Mesendoderm (in vitro differentiated cells): ENCODE measurements around the gene TTC17.
A peak's percentile ranks its signal among the peaks of the same experiment; 100 is the strongest.

Experiments used
- DNase-seq: peaks from one replicate; pipeline ENCODE4 v3.0.0; 2013
- H2AK5ac ChIP-seq: 2 replicates; pipeline ENCODE4 v1.6.1; 2013; ENCODE audit warnings: low read length, inconsistent platforms
- H2BK120ac ChIP-seq: 2 replicates; pipeline ENCODE4 v1.6.1; 2013; ENCODE audit warnings: low read depth, mild to moderate bottlenecking, low read length, moderate library complexity, mixed read lengths
- H2BK15ac ChIP-seq: replicated peaks from 2 replicates; pipeline ENCODE4 v1.6.1; 2013; ENCODE audit warnings: low read depth, mild to moderate bottlenecking, moderate library complexity
- H2BK5ac ChIP-seq: 2 replicates; pipeline ENCODE4 v1.6.1; 2013; ENCODE audit warnings: low read length, inconsistent platforms
- H3K18ac ChIP-seq: 2 replicates; pipeline ENCODE4 v1.6.1; 2013; ENCODE audit warnings: mild to moderate bottlenecking, low read length, mixed read lengths
- H3K23ac ChIP-seq: one replicate; pipeline ENCODE4 v1.6.1; 2013; ENCODE audit warnings: low read length
- H3K27ac ChIP-seq: 2 replicates; pipeline ENCODE4 v1.5.1; 2013; ENCODE audit warnings: low read depth, mild to moderate bottlenecking, inconsistent platforms, low read length, moderate library complexity
- H3K27me3 ChIP-seq: 2 replicates; pipeline ENCODE4 v1.6.1; 2013; ENCODE audit warnings: low read length, control low read depth, mild to moderate bottlenecking, inconsistent platforms; ENCODE audit not compliant: insufficient read depth, poor library complexity
- H3K36me3 ChIP-seq: 2 replicates; pipeline ENCODE4 v1.6.1; 2013; ENCODE audit warnings: low read length, inconsistent platforms; ENCODE audit not compliant: control insufficient read depth, insufficient read depth
- H3K4ac ChIP-seq: one replicate; pipeline ENCODE4 v1.6.1; 2013; ENCODE audit warnings: low read depth, mild to moderate bottlenecking, low read length, moderate library complexity
- H3K4me1 ChIP-seq: 2 replicates; pipeline ENCODE4 v1.6.1; 2013; ENCODE audit warnings: low read depth, low read length, inconsistent platforms; ENCODE audit not compliant: control insufficient read depth
- H3K4me2 ChIP-seq: 2 replicates; pipeline ENCODE4 v1.6.1; 2013; ENCODE audit warnings: low read length
- H3K4me3 ChIP-seq: 2 replicates; pipeline ENCODE4 v1.5.1; 2013; ENCODE audit warnings: mild to moderate bottlenecking, low read length
- H3K56ac ChIP-seq: one replicate; pipeline ENCODE4 v1.6.1; 2013; ENCODE audit warnings: low read length
- H3K79me1 ChIP-seq: 2 replicates; pipeline ENCODE4 v1.6.1; 2013; ENCODE audit warnings: low read length, inconsistent platforms
- H3K79me2 ChIP-seq: 2 replicates; pipeline ENCODE4 v1.6.1; 2013; ENCODE audit warnings: mild to moderate bottlenecking, low read length; ENCODE audit not compliant: control insufficient read depth, insufficient read depth
- H3K9ac ChIP-seq: 2 replicates; pipeline ENCODE4 v1.6.1; 2013; ENCODE audit warnings: low read length, inconsistent platforms
- H4K5ac ChIP-seq: one replicate; pipeline ENCODE4 v1.6.1; 2013; ENCODE audit warnings: low read length
- H4K8ac ChIP-seq: one replicate; pipeline ENCODE4 v1.6.1; 2013; ENCODE audit warnings: low read depth, mild to moderate bottlenecking, control low read depth, low read length, moderate library complexity
- WGBS: extraction: QIAGEN DNeasy Blood & Tissue Kit; methylation state at CpG from one replicate; pipeline ENCODE4 v1.1.7; 2013; ENCODE audit warnings: low lambda C conversion rate, missing lambda C conversion rate; ENCODE audit not compliant: insufficient coverage; ENCODE audit errors: extremely low coverage; 5-methylcytosine and 5-hydroxymethylcytosine counted together

TTC17 gene

GRCh38 chr11:43440486-43440885, 81.8 kb downstream of the TTC17 start:
- H3K4me3 ChIP-seq = no peak overlapping the region
- H2AK5ac ChIP-seq = no peak overlapping the region
- H3K4me1 ChIP-seq = no peaks in the 10 kb centered on the region
- no peak for DNase-seq
- no peak overlapping the region for H2BK120ac ChIP-seq
- no peak overlapping the region for H2BK5ac ChIP-seq
- no peak overlapping the region for H4K8ac ChIP-seq
- no peak overlapping the region for H3K4me2 ChIP-seq
- no CpG with 5 or more reads among the region's 2 CpGs for WGBS
- no peaks in the 10 kb centered on the region for H3K79me2 ChIP-seq
- H3K4ac ChIP-seq = no peak overlapping the region
- H3K56ac ChIP-seq = no peak overlapping the region
- H4K5ac ChIP-seq = no peak overlapping the region
- no peak overlapping the region for H3K27ac ChIP-seq
- no peak overlapping the region for H3K18ac ChIP-seq
- no peak overlapping the region for H2BK15ac ChIP-seq
- H3K27me3 ChIP-seq = no peaks in the 10 kb centered on the region
- no peak overlapping the region for H3K9ac ChIP-seq
- H3K23ac ChIP-seq = no peak overlapping the region
- no peaks in the 10 kb centered on the region for H3K36me3 ChIP-seq
- H3K79me1 ChIP-seq = no peaks in the 10 kb centered on the region

- H3K79me1 ChIP-seq = no peaks in the 10 kb centered on the region
- no peak overlapping the region for H4K8ac ChIP-seq
- no peak overlapping the region for H3K4me2 ChIP-seq
- no peak overlapping the region for H3K18ac ChIP-seq
- no peak overlapping the region for H2BK120ac ChIP-seq
- no peak overlapping the region for H3K23ac ChIP-seq
- H3K9ac ChIP-seq = no peak overlapping the region
- no peak overlapping the region for H2AK5ac ChIP-seq
- H3K4me3 ChIP-seq = no peak overlapping the region
- H3K4ac ChIP-seq = no peak overlapping the region
- WGBS = no CpG with 5 or more reads among the region's 4 CpGs
- no peak overlapping the region for H3K27ac ChIP-seq
- no peak overlapping the region for H4K5ac ChIP-seq
- DNase-seq = no peak
- H3K56ac ChIP-seq = no peak overlapping the region
- no peak overlapping the region for H2BK15ac ChIP-seq
- no peaks in the 10 kb centered on the region for H3K36me3 ChIP-seq
- H3K4me1 ChIP-seq = no peaks in the 10 kb centered on the region
- no peak overlapping the region for H2BK5ac ChIP-seq
- no peaks in the 10 kb centered on the region for H3K79me2 ChIP-seq
- H3K27me3 ChIP-seq = no peaks in the 10 kb centered on the region
Observed at GRCh38 chr11:43443811-43444210, 85.1 kb downstream of the TTC17 start.

GRCh38 chr11:43447151-43447550, 88.4 kb downstream of the TTC17 start:
- Histone ChIP-seq H3K4me1 (no peaks in the 10 kb centered on the region), H2BK15ac (no peak overlapping the region), H2AK5ac (no peak overlapping the region), H4K8ac (no peak overlapping the region), H3K4ac (no peak overlapping the region), H3K4me2 (no peak overlapping the region), H2BK120ac (no peak overlapping the region), H3K23ac (no peak overlapping the region), H3K27ac (no peak overlapping the region), H2BK5ac (no peak overlapping the region), H3K9ac (no peak overlapping the region), H3K79me2 (no peaks in the 10 kb centered on the region), H3K4me3 (no peak overlapping the region), H3K79me1 (no peaks in the 10 kb centered on the region), H3K18ac (no peak overlapping the region), H3K27me3 (no peaks in the 10 kb centered on the region), H3K56ac (no peak overlapping the region), H3K36me3 (peaks cover 1% of the 10 kb centered on the region), H4K5ac (no peak overlapping the region)
- DNase-seq = peak; percentile 65

- H2BK5ac ChIP-seq = no peak overlapping the region
- H3K79me1 ChIP-seq = no peaks in the 10 kb centered on the region
- H3K56ac ChIP-seq = no peak overlapping the region
- no peak overlapping the region for H2AK5ac ChIP-seq
- no peaks in the 10 kb centered on the region for H3K79me2 ChIP-seq
- no peaks in the 10 kb centered on the region for H3K4me1 ChIP-seq
- H3K23ac ChIP-seq = no peak overlapping the region
- H4K5ac ChIP-seq = no peak overlapping the region
- no peaks in the 10 kb centered on the region for H3K27me3 ChIP-seq
- H3K4me3 ChIP-seq = no peak overlapping the region
- no peak overlapping the region for H2BK120ac ChIP-seq
- H2BK15ac ChIP-seq = no peak overlapping the region
- H3K27ac ChIP-seq = no peak overlapping the region
- no peak overlapping the region for H3K4ac ChIP-seq
- no peak overlapping the region for H3K9ac ChIP-seq
- H3K18ac ChIP-seq = no peak overlapping the region
- no peak overlapping the region for H3K4me2 ChIP-seq
- DNase-seq = no peak
- peaks cover 4% of the 10 kb centered on the region for H3K36me3 ChIP-seq
- no CpG with 5 or more reads among the region's 2 CpGs for WGBS
- no peak overlapping the region for H4K8ac ChIP-seq
Observed at GRCh38 chr11:43458486-43458885, 99.8 kb downstream of the TTC17 start.

GRCh38 chr11:43459246-43459645, 100.5 kb downstream of the TTC17 start:
- H2AK5ac ChIP-seq = no peak overlapping the region
- H3K4me2 ChIP-seq = no peak overlapping the region
- H3K4me1 ChIP-seq = no peaks in the 10 kb centered on the region
- H2BK5ac ChIP-seq = no peak overlapping the region
- H4K8ac ChIP-seq = no peak overlapping the region
- no peaks in the 10 kb centered on the region for H3K79me1 ChIP-seq
- no peaks in the 10 kb centered on the region for H3K27me3 ChIP-seq
- peaks cover 4% of the 10 kb centered on the region for H3K36me3 ChIP-seq
- no peak overlapping the region for H3K18ac ChIP-seq
- no peak overlapping the region for H3K4me3 ChIP-seq
- H3K79me2 ChIP-seq = no peaks in the 10 kb centered on the region
- no peak overlapping the region for H3K9ac ChIP-seq
- WGBS = no CpG with 5 or more reads among the region's 1 CpG
- DNase-seq = no peak
- no peak overlapping the region for H3K27ac ChIP-seq
- no peak overlapping the region for H3K56ac ChIP-seq
- no peak overlapping the region for H3K23ac ChIP-seq
- no peak overlapping the region for H2BK120ac ChIP-seq
- H4K5ac ChIP-seq = no peak overlapping the region
- no peak overlapping the region for H2BK15ac ChIP-seq
- no peak overlapping the region for H3K4ac ChIP-seq

GRCh38 chr11:43462359-43462758, 103.6 kb downstream of the TTC17 start:
- H3K36me3 ChIP-seq = peaks cover 4% of the 10 kb centered on the region
- H3K79me2 ChIP-seq = no peaks in the 10 kb centered on the region
- H2BK15ac ChIP-seq = no peak overlapping the region
- no peak overlapping the region for H3K4me3 ChIP-seq
- H3K4ac ChIP-seq = no peak overlapping the region
- no peak overlapping the region for H3K56ac ChIP-seq
- no peak overlapping the region for H3K27ac ChIP-seq
- H3K23ac ChIP-seq = no peak overlapping the region
- H3K79me1 ChIP-seq = no peaks in the 10 kb centered on the region
- H3K18ac ChIP-seq = no peak overlapping the region
- H3K9ac ChIP-seq = no peak overlapping the region
- no peaks in the 10 kb centered on the region for H3K4me1 ChIP-seq
- H3K27me3 ChIP-seq = no peaks in the 10 kb centered on the region
- no CpG with 5 or more reads among the region's 1 CpG for WGBS
- H2BK5ac ChIP-seq = no peak overlapping the region
- no peak overlapping the region for H3K4me2 ChIP-seq
- H4K5ac ChIP-seq = no peak overlapping the region
- no peak for DNase-seq
- no peak overlapping the region for H2AK5ac ChIP-seq
- H4K8ac ChIP-seq = no peak overlapping the region
- no peak overlapping the region for H2BK120ac ChIP-seq
